Measurements from ENCODE around the gene ANKRD63. TPM values are rescaled to one million over a fixed set of nuclear protein-coding genes. Genes with fewer than 3 reads are reported as not detected.
A peak's percentile ranks its signal among the peaks of the same experiment; 100 is the strongest.

Gene ANKRD63
- total RNA-seq, 4 donors from 2014 or later: not detected

DNA sequence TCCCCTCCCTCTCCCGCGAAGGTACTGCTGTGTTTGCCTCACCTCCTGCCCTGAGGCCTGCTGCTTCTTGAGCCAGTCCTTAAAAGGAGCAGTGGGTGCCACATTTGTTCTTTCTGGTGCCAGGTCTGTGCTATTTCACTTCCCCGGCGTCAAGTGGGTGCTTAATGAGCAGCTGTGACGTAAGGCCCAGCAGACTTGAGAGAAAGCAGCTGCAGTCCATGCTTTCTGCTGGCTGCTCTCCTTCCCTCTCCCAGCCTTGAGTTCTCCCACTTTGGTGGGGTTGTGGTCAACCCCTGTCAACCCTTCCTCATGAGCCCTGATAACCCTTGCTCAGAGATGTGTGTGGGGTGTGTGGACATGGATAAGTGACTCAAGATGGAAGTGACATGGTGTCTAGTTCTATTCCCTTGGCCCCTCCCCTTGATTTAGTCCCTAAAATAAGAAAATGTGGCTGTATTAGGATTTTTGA is 47.5 kb upstream of the ANKRD63 start:
- Histone ChIP-seq H3K27me3 (no peaks in the 10 kb centered on the region), H3K9me3 (no peaks in the 10 kb centered on the region), H3K4me1 (peaks cover 0 to 66% (median 53%) of the 10 kb centered on the region in 4 donors), H3K4me3 (no peak overlapping the region), H3K36me3 (peaks cover 0 to 7% (median 0%) of the 10 kb centered on the region in 3 donors), H3K27ac (peak overlapping the region in 2 of 4 donors; percentile 59 to 63)
- 43 to 46% methylated on average over 5 of the region's 5 CpGs for WGBS, 2 donors
- TF ChIP-seq, protein P1, sequence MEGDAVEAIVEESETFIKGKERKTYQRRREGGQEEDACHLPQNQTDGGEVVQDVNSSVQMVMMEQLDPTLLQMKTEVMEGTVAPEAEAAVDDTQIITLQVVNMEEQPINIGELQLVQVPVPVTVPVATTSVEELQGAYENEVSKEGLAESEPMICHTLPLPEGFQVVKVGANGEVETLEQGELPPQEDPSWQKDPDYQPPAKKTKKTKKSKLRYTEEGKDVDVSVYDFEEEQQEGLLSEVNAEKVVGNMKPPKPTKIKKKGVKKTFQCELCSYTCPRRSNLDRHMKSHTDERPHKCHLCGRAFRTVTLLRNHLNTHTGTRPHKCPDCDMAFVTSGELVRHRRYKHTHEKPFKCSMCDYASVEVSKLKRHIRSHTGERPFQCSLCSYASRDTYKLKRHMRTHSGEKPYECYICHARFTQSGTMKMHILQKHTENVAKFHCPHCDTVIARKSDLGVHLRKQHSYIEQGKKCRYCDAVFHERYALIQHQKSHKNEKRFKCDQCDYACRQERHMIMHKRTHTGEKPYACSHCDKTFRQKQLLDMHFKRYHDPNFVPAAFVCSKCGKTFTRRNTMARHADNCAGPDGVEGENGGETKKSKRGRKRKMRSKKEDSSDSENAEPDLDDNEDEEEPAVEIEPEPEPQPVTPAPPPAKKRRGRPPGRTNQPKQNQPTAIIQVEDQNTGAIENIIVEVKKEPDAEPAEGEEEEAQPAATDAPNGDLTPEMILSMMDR (IDR thresholded peaks at IDR 0.05): no peak
- no peak for TF ChIP-seq POLR2A (IDR thresholded peaks at IDR 0.05)
- TF ChIP-seq EP300 (IDR thresholded peaks at IDR 0.05): peak in 1 of 2 donors; percentile 28
- DNase-seq (ENCODE audit: low spot score in 2 of 2): no peak

DNA sequence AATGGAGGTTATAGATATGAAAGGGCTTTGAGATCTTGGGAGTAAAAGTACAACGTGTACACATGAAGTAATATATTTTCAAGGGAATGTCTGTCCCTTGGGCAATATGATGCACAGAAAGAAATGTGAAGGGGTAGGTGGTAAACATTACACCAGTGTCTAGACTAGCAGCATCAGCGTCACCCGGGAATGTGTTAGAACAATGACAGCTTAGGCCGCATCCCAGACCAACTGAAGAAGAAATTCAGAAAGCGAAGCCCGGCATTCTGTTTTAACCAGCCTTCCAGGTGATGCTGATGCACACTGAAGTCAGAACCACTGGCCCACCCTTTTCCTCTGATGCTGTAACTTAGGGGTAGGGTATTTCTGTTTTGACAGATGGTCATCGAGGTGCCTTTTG is 46.9 kb upstream of the ANKRD63 start:
- Histone ChIP-seq H3K27ac (peak overlapping the region in 2 of 4 donors; percentile 59 to 63), H3K4me1 (peaks cover 0 to 65% (median 52%) of the 10 kb centered on the region in 4 donors), H3K4me3 (no peak overlapping the region), H3K36me3 (peaks cover 0 to 1% (median 0%) of the 10 kb centered on the region in 3 donors), H3K27me3 (no peaks in the 10 kb centered on the region), H3K9me3 (no peaks in the 10 kb centered on the region)
- WGBS, 2 donors: 61 to 63% methylated on average over 7 of the region's 7 CpGs
- TF ChIP-seq, protein P1 (IDR thresholded peaks at IDR 0.05): no peak
- TF ChIP-seq POLR2A (IDR thresholded peaks at IDR 0.05): no peak
- TF ChIP-seq EP300 (IDR thresholded peaks at IDR 0.05): no peak
- DNase-seq (ENCODE audit: low spot score in 2 of 2): no peak

DNA sequence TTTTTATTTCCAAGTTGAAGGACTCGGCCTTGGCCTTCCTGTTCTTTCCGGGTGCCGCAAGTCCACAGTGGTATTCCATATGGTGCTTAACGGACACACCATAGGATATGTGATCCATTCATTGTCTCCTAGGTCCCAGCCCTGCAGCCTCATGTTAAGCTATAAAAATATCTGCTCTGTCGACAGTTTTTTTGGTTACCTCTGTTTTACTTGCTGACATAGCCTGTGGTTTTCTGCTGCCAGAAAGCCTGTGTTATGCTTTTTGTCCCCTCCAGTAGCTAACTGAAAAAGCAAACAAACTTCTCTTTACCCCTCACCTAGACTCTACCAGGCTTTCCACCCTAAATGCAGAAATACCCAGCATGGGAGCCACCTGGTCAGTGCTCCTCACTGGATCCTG is 45.9 kb upstream of the ANKRD63 start:
- Histone ChIP-seq H3K36me3 (no peaks in the 10 kb centered on the region), H3K4me1 (peaks cover 0 to 61% (median 46%) of the 10 kb centered on the region in 4 donors), H3K27me3 (no peaks in the 10 kb centered on the region), H3K4me3 (no peak overlapping the region), H3K9me3 (no peaks in the 10 kb centered on the region), H3K27ac (peak overlapping the region in 1 of 4 donors; percentile 21)
- 68 to 70% methylated on average over 5 of the region's 5 CpGs for whole genome bisulfite sequencing, 2 donors
- no peak for DNase-seq (ENCODE audit: low spot score in 2 of 2)
- TF ChIP-seq, protein P1 (IDR thresholded peaks at IDR 0.05): no peak
- TF ChIP-seq POLR2A (IDR thresholded peaks at IDR 0.05) (no peak), EP300 (IDR thresholded peaks at IDR 0.05) (no peak)

DNA sequence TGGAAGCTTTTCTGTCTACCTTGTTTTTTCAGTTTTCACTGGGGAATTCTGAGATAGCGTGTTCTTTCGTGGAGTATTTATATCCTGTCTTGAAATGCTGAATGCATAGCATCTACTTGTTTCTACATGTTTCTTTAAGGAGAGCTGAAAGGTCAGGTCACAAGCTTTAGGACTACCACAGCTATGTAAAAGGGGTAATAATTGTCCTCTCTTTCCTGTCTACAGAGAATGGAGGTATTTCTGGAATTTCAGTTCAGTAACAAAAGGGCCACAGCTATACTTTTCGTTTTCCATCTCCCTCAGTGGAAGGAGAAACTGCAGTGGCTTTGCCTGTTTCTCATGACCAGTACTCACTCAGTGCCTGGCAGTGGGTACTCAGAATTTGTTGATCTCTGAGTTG is 45.3 kb upstream of the ANKRD63 start:
- 43 to 48% methylated on average over 3 of the region's 3 CpGs for WGBS, 2 donors
- Histone ChIP-seq H3K36me3 (no peaks in the 10 kb centered on the region), H3K4me3 (no peak overlapping the region), H3K27ac (peak overlapping the region in 2 of 4 donors; percentile 21 to 38), H3K4me1 (peaks cover 0 to 58% (median 43%) of the 10 kb centered on the region in 4 donors), H3K9me3 (no peaks in the 10 kb centered on the region), H3K27me3 (no peaks in the 10 kb centered on the region)
- no peak for DNase-seq (ENCODE audit: low spot score in 2 of 2)
- TF ChIP-seq EP300 (IDR thresholded peaks at IDR 0.05) (no peak), POLR2A (IDR thresholded peaks at IDR 0.05) (no peak)
- TF ChIP-seq, protein P1 (IDR thresholded peaks at IDR 0.05): no peak

DNA sequence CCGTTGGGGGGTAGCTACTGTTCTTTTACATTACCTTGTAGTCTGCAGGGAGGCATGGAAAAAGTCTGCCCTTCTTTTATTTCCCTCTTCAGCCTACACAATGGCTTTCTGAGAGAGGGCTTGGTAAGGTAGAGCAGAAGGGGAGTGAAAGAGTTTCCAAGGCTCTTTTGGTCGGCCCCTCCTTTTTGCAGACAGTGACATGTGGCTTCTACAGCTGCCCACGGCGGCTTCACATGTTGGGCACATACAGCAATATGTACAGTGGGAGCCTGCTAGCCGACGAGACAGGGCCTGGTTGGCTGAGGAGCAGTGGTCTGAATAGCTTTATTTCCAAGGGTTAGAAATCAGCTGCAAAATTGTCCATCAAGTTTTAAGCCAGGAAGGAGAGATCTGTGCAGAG is 44.6 kb upstream of the ANKRD63 start:
- H3K36me3 ChIP-seq: no peaks in the 10 kb centered on the region
- H3K9me3 ChIP-seq: no peaks in the 10 kb centered on the region
- no peaks in the 10 kb centered on the region for H3K27me3 ChIP-seq
- no peak for DNase-seq (ENCODE audit: low spot score in 2 of 2)
- WGBS, 2 donors: 52 to 58% methylated on average over 6 of the region's 6 CpGs
- H3K4me3 ChIP-seq: no peak overlapping the region
- peaks cover 0 to 60% (median 43%) of the 10 kb centered on the region in 4 donors for H3K4me1 ChIP-seq
- no peak overlapping the region for H3K27ac ChIP-seq
- TF ChIP-seq POLR2A (IDR thresholded peaks at IDR 0.05): no peak
- TF ChIP-seq, protein P1 (IDR thresholded peaks at IDR 0.05): no peak

Measured in tibial nerve (tissue), 4 donors.